HEK293 (cell line): Measurements from ENCODE around the gene CUL3.
A peak's percentile ranks its signal among the peaks of the same experiment; 100 is the strongest.

ENCODE experiments used
- CTCF ChIA-PET: fragments of 350-600 bp; formaldehyde crosslinking; extraction: SDS; loops from one replicate; lab custom pipeline; 2021; ENCODE audit warnings: antibody characterized with exemption; lab: Yijun Ruan, JAX
- POLR2A ChIA-PET: fragments of 300-600 bp; formaldehyde crosslinking; extraction: SDS; loops from one replicate; lab custom pipeline; 2020; ENCODE audit warnings: antibody characterized with exemption, inconsistent platforms; lab: Yijun Ruan, JAX
- H3K27ac ChIP-seq: fragments of 200-500 bp; sonication (Bioruptor generic); 2 replicates; pipeline ENCODE4 v1.5.1; 2014; ENCODE audit warnings: low read depth, low read length, control low read depth, inconsistent platforms; ENCODE audit errors: extremely low read depth
- H3K36me3 ChIP-seq, 2 experiments: fragments of 200-500 bp in 1 of 2; sonication (Bioruptor generic) in 1 of 2; 1 replicate in 1 of 2; 2 replicates in 1 of 2; pipeline ENCODE4 v1.5.1; 2014 to 2017; ENCODE audit warnings: inconsistent platforms in 2 of 2, low read length in 2 of 2; ENCODE audit not compliant: control insufficient read depth in 2 of 2, insufficient read depth in 1 of 2
- H3K4me1 ChIP-seq: fragments of 200-500 bp; sonication (Bioruptor generic); 2 replicates; pipeline ENCODE4 v1.5.1; 2014; ENCODE audit warnings: mild to moderate bottlenecking, low read length, inconsistent platforms; ENCODE audit not compliant: control insufficient read depth, insufficient read depth
- H3K4me3 ChIP-seq: 2 replicates; pipeline ENCODE4 v1.5.1; 2011; ENCODE audit warnings: low read depth, mild to moderate bottlenecking, control low read depth, low read length, moderate library complexity
- H3K9me3 ChIP-seq: fragments of 200-500 bp; sonication (Bioruptor generic); 2 replicates; pipeline ENCODE4 v1.5.1; 2014; ENCODE audit warnings: low read depth, low read length, inconsistent platforms; ENCODE audit not compliant: control insufficient read depth, insufficient read depth
- GLI2 ChIP-seq: fragments of 450-650 bp; formaldehyde crosslinking; IDR thresholded peaks from 2 replicates; pipeline ENCODE4; 2017; ENCODE audit warnings: missing biosample characterization, missing genetic modification characterization, low read depth, borderline replicate concordance
- GLIS1 ChIP-seq: fragments of 450-650 bp; formaldehyde crosslinking; IDR thresholded peaks from 2 replicates; pipeline ENCODE4 v1.5.1; 2016; ENCODE audit warnings: missing biosample characterization, missing genetic modification characterization
- PRDM10 ChIP-seq: fragments of 450-650 bp; formaldehyde crosslinking; IDR thresholded peaks from 2 replicates; pipeline ENCODE4 v1.5.1; 2016; ENCODE audit warnings: missing biosample characterization, missing genetic modification characterization
- PRDM4 ChIP-seq: fragments of 450-650 bp; formaldehyde crosslinking; IDR thresholded peaks from 2 replicates; pipeline ENCODE4 v1.5.1; 2017; ENCODE audit warnings: missing biosample characterization, missing genetic modification characterization
- WT1 ChIP-seq: fragments of 450-650 bp; formaldehyde crosslinking; IDR thresholded peaks from 2 replicates; pipeline ENCODE4 v1.5.1; 2016; ENCODE audit warnings: missing biosample characterization, missing genetic modification characterization
- ZBTB17 ChIP-seq: fragments of 450-650 bp; formaldehyde crosslinking; IDR thresholded peaks from 2 replicates; pipeline ENCODE4 v1.5.1; 2016; ENCODE audit warnings: missing biosample characterization, missing genetic modification characterization
- ZBTB20 ChIP-seq: fragments of 450-650 bp; formaldehyde crosslinking; IDR thresholded peaks from 2 replicates; pipeline ENCODE4 v1.5.1; 2016; ENCODE audit warnings: missing biosample characterization, missing genetic modification characterization
- ZBTB21 ChIP-seq: fragments of 450-650 bp; formaldehyde crosslinking; IDR thresholded peaks from 2 replicates; pipeline ENCODE4 v1.5.1; 2017; ENCODE audit warnings: missing biosample characterization, missing genetic modification characterization
- ZBTB26 ChIP-seq: fragments of 450-650 bp; formaldehyde crosslinking; optimal IDR thresholded peaks from 2 replicates; pipeline ENCODE3; 2016; ENCODE audit warnings: missing biosample characterization, mild to moderate bottlenecking, missing genetic modification characterization
- ZNF10 ChIP-seq: fragments of 450-650 bp; formaldehyde crosslinking; IDR thresholded peaks from 2 replicates; pipeline ENCODE4 v1.5.1; 2017; ENCODE audit warnings: missing biosample characterization, missing genetic modification characterization
- ZNF16 ChIP-seq: fragments of 450-650 bp; formaldehyde crosslinking; IDR thresholded peaks from 2 replicates; pipeline ENCODE4 v1.5.1; 2016; ENCODE audit warnings: low read depth, missing biosample characterization, missing genetic modification characterization
- ZNF175 ChIP-seq: fragments of 450-650 bp; formaldehyde crosslinking; IDR thresholded peaks from 2 replicates; pipeline ENCODE4 v1.5.1; 2016; ENCODE audit warnings: missing biosample characterization, missing genetic modification characterization
- ZNF211 ChIP-seq: fragments of 450-650 bp; formaldehyde crosslinking; IDR thresholded peaks from 2 replicates; pipeline ENCODE4 v1.5.1; 2016; ENCODE audit warnings: low read depth, missing biosample characterization, missing genetic modification characterization
- ZNF214 ChIP-seq: fragments of 450-650 bp; formaldehyde crosslinking; IDR thresholded peaks from 2 replicates; pipeline ENCODE4 v1.5.1; 2017; ENCODE audit warnings: missing biosample characterization, mild to moderate bottlenecking, missing genetic modification characterization, borderline replicate concordance
- ZNF350 ChIP-seq: fragments of 450-650 bp; formaldehyde crosslinking; IDR thresholded peaks from 2 replicates; pipeline ENCODE4 v1.5.0; 2017; ENCODE audit warnings: missing biosample characterization, mild to moderate bottlenecking, missing genetic modification characterization
- ZNF501 ChIP-seq: fragments of 450-650 bp; formaldehyde crosslinking; IDR thresholded peaks from 2 replicates; pipeline ENCODE4 v1.5.1; 2016; ENCODE audit warnings: missing biosample characterization, missing genetic modification characterization
- ZNF626 ChIP-seq: fragments of 450-650 bp; sonication (Bioruptor Pico); formaldehyde crosslinking; IDR thresholded peaks from 2 replicates; pipeline ENCODE4 v1.5.1; 2018; ENCODE audit warnings: missing biosample characterization, missing genetic modification characterization, inconsistent platforms
- ZNF664 ChIP-seq: fragments of 450-650 bp; formaldehyde crosslinking; IDR thresholded peaks from 2 replicates; pipeline ENCODE4 v1.5.1; 2016; ENCODE audit warnings: missing biosample characterization, missing genetic modification characterization
- ZNF768 ChIP-seq: fragments of 450-650 bp; formaldehyde crosslinking; IDR thresholded peaks from 2 replicates; pipeline ENCODE4 v1.5.1; 2018; ENCODE audit warnings: missing biosample characterization, mild to moderate bottlenecking, missing genetic modification characterization
- ZNF830 ChIP-seq: fragments of 450-650 bp; IDR thresholded peaks from 2 replicates; pipeline ENCODE4 v1.5.0; 2018; ENCODE audit warnings: missing biosample characterization, missing genetic modification characterization, low read depth, mild to moderate bottlenecking, moderate library complexity
- ZNF837 ChIP-seq: fragments of 450-650 bp; formaldehyde crosslinking; IDR thresholded peaks from 2 replicates; pipeline ENCODE4 v1.5.1; 2016; ENCODE audit warnings: missing biosample characterization, missing genetic modification characterization
- ZSCAN18 ChIP-seq: fragments of 450-650 bp; formaldehyde crosslinking; IDR thresholded peaks from 2 replicates; pipeline ENCODE4 v1.5.1; 2016; ENCODE audit warnings: missing biosample characterization, missing genetic modification characterization
- TF ChIP-seq, protein P1 (sequence below): fragments of 450-650 bp; formaldehyde crosslinking; IDR thresholded peaks from 2 replicates; pipeline ENCODE4 v1.5.1; 2016; ENCODE audit warnings: missing biosample characterization, missing genetic modification characterization

CUL3 gene

DNA sequence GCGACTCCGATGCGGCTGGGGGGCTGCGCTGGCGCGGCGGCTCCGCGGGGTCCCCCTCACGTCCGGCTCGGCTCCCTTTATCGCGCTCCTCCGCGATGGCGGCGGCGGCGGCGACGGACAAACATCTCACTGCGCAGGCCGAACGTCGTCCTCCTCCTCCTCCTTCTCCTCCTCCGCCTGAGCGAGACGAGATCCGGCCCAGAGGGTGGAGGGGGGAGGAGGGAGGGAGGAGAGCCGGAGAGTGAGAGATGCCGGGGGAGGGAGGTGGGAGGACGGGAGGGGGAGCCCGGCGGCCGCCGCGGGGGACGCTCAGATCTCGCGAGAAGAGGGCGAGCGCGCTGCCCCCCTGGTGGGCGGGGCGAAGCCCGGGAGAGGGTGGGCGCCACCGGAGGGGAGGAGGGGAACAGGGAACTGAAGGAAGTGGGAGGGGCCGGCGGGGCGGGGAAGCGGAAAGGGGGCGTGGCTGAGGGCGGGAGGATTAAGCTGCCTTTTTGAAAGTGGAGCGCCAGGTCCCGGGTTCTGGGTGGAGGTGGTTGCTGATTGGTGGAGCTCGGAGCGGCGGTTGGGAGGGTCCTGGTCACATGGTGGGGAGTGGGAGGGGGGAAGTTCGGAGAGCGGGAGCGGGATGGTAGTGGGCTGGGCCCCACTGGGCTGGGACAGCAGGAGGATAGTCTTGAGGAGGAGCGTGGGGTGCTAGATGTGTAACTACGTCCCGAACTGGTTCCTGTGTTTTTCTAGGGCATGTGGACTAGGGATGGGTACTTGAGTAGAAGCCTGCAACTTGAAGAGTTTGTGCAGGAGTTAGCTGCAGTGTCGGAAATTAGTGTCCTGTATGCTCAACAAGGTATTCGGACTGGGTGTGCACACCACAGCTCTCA lies at the start of gene CUL3 (continued):
- TF ChIP-seq ZNF214 (no peak), ZNF830 (tag by site-specific recombination) (no peak), ZNF211 (tag by site-specific recombination) (no peak), ZNF501 (tag by site-specific recombination) (no peak), ZNF837 (tag by site-specific recombination) (no peak), GLIS1 (tag by site-specific recombination) (peak; percentile 62), ZNF350 (tag by site-specific recombination) (no peak), ZBTB17 (tag by site-specific recombination) (peak; percentile 42; the same call in 1 of the 2 replicates), ZBTB21 (tag by site-specific recombination) (no peak), ZNF175 (tag by site-specific recombination) (no peak), ZSCAN18 (no peak), ZBTB20 (peak; percentile 97), ZNF10 (no peak), ZNF664 (tag by site-specific recombination) (no peak), GLI2 (tag by site-specific recombination) (no peak), ZNF16 (no peak), ZBTB26 (peak; percentile 54), ZNF626 (no peak)
- TF ChIP-seq, protein P1, sequence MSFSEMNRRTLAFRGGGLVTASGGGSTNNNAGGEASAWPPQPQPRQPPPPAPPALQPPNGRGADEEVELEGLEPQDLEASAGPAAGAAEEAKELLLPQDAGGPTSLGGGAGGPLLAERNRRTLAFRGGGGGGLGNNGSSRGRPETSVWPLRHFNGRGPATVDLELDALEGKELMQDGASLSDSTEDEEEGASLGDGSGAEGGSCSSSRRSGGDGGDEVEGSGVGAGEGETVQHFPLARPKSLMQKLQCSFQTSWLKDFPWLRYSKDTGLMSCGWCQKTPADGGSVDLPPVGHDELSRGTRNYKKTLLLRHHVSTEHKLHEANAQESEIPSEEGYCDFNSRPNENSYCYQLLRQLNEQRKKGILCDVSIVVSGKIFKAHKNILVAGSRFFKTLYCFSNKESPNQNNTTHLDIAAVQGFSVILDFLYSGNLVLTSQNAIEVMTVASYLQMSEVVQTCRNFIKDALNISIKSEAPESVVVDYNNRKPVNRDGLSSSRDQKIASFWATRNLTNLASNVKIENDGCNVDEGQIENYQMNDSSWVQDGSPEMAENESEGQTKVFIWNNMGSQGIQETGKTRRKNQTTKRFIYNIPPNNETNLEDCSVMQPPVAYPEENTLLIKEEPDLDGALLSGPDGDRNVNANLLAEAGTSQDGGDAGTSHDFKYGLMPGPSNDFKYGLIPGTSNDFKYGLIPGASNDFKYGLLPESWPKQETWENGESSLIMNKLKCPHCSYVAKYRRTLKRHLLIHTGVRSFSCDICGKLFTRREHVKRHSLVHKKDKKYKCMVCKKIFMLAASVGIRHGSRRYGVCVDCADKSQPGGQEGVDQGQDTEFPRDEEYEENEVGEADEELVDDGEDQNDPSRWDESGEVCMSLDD (tag by site-specific recombination): 0 out of 2 replicates have a peak, but pooled peaks have one; percentile 40
- TF ChIP-seq, all 188 proteins: peak for 47

DNA sequence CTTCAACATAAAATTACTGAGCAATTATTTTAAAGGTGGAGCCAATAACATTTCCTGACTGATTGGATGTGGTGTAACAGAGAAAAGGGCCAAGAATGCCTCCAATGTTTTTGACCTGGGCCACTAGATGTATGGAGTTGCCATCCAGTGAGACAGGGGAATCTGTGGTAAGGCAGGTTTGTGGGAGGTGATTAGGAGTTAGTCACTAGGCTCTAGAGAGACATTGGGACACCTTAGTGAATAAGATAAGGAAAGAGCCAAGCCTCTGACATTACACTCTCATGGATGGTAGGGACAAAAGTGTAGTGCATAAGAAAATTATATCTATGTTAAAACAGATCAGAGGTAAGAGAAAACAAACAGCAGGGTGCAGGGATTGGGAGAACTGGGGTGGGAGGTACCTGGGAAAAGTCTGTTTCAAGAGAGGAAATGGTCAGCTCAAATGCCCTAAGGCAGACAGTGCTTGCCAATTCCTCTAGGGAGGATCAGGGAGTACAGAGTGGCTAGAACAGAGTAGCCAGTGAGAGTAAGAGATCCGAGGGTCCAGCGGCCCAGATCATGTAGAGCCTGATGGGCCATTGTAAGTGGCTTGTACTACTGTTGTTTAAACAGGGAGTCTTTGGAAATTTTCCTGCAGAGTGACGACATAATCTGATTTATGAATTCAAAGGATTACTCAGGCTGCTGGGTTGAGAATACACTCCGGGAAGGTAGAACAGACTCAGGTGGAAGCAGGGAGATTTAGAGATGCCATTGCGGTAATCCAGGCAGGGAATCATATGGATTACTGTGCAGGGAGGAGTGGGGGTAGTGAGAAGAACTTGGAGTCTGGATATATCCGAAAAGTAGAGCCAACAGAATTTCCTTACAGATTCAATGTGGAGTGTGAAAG lies 45.7 kb upstream of the CUL3 start:
- no peak overlapping the region for H3K4me3 ChIP-seq
- POLR2A ChIA-PET: interaction anchor here (0.7 kb wide), 1 partner anchor 157 kb away, joined by 3 read pairs; no protein-coding TSS in a partner anchor
- no peaks in the 10 kb centered on the region for H3K36me3 ChIP-seq
- H3K9me3 ChIP-seq: no peaks in the 10 kb centered on the region
- H3K4me1 ChIP-seq: peaks cover 2% of the 10 kb centered on the region; the same call in 1 of the 2 replicates
- CTCF ChIA-PET: interaction anchor here (0.6 to 1.3 kb wide), 5 partner anchors 15 to 661 kb away, joined by 3 to 10 read pairs (median 6); no protein-coding TSS in a partner anchor
- no peak overlapping the region for H3K27ac ChIP-seq
- TF ChIP-seq PRDM4 (tag by site-specific recombination) (peak; percentile 78), PRDM10 (0 out of 2 replicates have a peak, but pooled peaks have one; percentile 26), ZNF768 (tag by site-specific recombination) (no peak), WT1 (tag by site-specific recombination) (peak; percentile 56; the same call in 1 of the 2 replicates)
